ENCODE results near the gene ADK.
"Not testable (repeated sequence)": the region's sequence is repeated elsewhere in the genome, so short reads cannot be mapped to it uniquely, and the experiment has no call there.

The ADK gene

DNA sequence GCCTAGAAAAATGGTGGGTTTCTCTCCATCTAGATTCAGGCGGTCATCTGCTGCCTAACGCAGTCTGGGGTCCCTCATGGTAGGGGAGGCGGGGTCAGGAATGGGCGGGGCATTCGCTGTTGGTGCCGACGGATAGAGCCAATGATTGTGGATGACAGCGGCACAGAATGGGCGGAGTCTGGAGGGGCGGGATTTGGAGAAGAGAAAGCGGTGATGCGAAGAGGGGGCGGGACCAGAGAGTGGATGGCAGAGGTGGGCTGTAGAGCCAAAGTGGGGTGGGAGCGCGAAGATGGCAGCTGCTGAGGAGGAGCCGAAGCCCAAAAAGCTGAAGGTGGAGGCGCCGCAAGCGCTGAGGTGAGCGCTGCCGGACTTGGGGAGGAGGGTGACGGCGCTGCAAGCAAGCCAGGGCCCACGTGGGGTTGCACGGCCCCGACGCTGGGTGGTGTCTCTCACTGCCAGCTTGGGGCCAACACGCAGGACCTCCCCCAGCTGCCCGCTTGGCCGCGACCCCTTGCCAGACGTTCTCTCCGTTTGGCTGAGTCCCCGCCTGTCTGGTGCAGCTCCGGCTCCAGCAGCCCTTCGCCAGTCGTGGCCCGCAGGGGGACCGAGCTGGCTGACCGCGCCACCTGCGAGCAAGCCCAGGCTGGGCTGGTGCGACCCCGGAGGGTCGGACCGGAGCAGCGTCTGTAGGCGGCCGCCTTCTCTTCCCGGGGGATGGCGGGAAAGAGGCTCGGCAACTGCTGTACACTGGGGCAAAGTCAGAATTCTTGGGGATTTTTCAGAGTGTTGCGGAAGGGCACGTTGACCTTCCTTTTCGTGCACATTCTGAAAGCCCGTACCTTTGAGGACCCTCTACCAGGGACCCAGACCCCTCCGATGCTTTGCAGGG lies at the start of gene ADK:
TSS of gene ADK (plus strand) at position 232 of the 889 bp plus-strand sequence. CDS start at position 290, 58 bp downstream.
- peak; percentile 100 for DNase-seq

DNA sequence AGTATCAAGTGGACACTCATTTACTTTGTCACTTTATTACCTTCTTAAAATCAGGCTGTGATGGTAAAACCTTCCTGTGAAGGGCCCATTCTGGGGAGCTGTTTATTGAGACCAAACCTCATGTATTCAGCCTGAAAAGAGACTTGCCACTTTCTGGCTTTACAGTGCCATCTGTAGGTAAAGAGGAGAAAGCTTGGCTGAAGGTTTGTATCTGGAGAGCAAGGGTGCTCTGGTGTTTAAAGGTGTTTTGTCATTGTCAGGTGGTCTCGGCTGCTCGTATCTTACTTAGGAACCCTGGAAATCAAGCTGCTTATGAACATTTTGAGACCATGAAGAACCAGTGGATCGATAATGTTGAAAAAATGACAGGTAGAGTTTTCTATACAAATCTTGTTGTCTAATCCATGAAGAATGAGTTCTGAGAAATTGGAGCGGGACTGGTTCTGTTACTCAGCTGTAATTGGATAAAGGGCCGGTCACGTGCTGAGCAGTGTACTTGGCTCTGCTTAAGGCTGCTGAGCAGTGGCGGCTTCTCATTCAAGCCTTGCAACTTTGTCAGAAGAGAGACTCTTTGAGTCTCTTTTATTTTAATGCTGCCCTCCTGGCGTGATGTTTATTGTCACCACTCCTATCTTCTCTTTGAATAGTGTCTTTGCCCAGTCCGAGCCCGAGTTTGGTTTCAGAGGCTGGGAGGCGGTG lies 47.3 kb upstream of the ADK start:
- DNase-seq, result no peak

DNA sequence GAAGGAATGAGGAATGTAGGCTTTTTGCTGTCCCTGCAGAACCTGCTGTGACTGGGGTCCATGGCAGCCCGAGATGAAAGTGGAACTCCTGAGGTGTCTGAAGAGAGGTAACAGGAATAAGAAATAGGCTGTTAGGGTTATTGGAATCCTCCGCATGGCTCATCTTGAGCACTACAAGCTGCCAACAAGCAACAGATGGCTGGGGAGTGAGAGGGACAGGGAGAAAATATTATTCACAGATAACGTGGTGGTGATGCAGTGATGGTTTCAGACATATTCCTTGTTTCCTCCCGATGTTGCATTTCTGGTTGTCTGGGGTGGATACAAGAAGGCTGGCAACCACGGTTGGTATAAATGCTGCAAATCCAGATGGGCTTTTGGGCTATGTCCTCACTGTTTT lies 46.5 kb upstream of the ADK start:
- DNase-seq, result no peak

DNA sequence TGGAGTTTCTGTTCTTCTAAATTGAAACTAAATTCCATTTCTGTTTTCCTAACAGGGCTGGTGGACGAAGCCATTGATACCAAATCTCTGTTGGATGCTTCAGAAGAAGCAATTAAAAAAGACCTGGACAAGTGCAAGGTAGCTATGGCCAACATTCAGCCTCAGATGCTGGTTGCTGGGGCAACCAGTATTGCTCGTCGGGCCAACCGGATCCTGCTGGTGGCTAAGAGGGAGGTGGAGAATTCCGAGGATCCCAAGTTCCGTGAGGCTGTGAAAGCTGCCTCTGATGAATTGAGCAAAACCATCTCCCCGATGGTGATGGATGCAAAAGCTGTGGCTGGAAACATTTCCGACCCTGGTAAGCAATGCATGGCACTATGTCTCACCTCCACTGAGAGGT lies 46.0 kb upstream of the ADK start:
- no peak for DNase-seq

DNA sequence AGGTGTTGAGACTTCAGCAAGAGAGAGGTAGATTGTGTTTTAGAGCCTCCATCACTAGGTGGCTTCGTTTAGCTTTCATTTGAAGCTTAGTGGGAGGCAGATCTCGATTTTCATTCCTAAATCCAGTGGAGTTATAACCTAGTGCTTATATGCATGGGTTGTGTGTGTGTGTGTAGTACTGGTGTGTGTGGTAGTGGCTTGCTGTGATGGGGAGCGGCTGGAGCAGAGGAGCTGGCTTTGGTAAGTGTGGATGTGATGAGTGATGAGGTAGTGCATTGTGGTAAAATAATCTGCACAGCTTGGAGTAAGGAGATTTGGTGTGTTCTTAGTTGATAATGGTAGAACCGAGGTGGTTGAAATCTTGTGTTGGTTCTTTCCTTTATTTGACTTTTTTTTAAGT lies 43.6 kb upstream of the ADK start:
- no peak for DNase-seq

DNA sequence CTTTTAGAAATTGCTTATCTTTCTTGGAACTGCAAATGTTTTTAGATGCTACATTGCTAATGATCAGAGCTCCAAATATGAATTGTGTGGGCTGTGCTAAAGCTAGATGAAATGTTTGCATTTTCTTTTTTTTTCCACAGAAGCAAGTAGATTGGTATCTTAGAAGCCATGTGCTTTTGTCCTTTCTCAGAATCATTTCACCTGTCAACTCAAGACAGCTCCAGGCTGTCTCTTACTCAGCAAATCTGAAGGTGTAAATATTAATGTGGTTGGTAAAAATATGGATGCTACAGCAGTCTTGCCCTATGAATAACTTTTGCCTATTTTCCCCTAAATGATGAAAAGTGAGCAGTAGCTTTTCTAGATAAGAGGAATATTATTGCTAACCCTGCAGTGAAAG lies 41.6 kb upstream of the ADK start:
- no peak for DNase-seq

DNA sequence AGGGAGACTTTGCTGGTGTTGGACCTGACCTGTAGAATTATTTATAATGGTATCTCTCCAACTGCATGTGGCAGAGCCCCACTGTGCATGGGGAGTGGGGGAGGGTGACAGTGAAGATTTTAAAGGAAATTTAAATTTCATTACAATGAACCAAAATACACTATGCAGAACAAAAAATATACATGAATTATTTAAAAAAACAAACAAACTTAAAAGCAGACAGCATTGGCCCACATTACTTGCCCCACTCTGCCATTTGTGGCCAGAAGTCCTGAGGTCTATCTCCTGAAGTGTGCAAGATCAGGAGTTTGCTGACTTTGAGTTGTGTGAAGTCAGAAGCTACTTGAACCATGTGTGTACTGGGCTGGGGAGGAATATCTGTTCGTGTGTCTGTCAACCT lies 40.9 kb upstream of the ADK start:
- no peak for DNase-seq

DNA sequence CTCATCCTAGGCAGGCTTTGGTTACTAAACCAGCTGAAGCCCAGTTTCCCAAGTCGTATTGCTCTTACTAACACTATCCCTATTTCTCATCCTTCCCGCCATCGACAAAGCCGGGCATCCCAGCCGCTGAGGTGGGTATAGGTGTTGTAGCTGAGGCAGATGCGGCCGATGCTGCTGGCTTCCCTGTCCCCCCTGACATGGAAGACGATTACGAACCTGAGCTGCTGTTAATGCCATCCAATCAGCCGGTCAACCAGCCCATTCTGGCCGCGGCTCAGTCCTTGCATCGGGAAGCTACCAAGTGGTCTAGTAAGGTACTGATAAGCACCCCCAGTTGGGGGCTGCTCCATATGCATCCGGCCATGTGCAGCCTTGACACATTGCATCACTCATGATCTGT lies 39.2 kb upstream of the ADK start:
- no peak for DNase-seq

DNA sequence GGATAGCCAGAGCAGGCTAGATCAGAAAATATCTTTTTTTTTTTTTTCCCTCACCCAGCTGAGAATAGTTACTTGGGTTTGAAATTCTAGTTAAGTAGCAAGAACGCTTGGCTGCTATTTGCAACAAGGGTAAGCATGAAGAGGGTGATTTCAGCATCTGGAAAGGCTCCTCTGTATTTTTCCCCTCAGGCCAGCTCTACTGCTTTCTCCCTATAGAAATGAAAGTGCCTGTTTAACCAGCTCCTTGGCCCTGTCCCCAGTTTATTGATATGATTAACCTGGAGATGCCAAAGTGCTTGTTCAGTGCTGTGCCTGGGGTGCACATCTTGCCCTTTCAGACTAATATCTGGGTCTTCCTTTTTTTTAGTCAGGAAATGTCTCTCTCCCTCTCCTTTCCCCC lies 37.5 kb upstream of the ADK start:
- DNase-seq, result no peak

DNA sequence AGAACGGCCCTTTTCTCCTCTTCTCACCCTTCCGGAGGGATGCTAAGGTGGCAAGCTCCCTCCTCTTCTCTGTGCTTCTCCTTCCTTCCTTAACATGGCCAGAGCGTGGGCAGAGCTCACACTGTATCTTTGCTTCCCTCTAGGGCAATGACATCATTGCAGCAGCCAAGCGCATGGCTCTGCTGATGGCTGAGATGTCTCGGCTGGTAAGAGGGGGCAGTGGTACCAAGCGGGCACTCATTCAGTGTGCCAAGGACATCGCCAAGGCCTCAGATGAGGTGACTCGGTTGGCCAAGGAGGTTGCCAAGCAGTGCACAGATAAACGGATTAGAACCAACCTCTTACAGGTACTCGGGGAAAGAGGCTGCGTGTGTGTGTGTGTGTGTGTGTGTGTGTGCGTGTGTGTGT lies 37.0 kb upstream of the ADK start:
- no peak for DNase-seq

DNA sequence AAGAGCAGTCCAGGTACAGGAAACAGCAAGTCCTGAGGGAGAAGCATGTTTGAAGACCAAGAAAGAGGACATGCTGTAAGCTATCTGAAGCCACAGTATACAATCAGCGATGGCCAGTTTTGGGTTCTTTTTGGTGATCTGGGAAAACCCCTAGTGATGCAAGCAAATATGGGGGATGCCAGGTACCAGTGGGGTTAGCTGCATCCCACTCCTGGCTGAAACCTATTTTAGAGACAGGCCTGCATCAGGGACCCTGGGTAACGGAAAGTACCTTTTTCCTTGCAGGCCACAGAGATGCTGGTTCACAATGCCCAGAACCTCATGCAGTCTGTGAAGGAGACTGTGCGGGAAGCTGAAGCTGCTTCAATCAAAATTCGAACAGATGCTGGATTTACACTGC lies 33.3 kb upstream of the ADK start:
- no peak for DNase-seq

DNA sequence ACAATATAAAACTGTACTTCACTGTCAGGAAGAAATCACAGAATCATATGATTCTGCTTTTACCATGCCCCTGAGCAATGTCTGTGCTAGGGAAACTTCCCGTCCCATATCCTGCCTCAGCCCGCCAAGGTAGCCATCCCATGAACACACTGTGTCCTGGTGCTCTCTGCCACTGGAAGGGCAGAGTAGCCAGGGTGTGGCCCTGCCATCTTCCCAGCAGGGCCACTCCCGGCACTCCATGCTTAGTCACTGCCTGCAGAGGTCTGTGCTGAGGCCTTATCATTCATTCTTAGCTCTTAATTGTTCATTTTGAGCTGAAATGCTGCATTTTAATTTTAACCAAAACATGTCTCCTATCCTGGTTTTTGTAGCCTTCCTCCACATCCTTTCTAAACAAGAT lies 32.2 kb upstream of the ADK start:
- no peak for DNase-seq

DNA sequence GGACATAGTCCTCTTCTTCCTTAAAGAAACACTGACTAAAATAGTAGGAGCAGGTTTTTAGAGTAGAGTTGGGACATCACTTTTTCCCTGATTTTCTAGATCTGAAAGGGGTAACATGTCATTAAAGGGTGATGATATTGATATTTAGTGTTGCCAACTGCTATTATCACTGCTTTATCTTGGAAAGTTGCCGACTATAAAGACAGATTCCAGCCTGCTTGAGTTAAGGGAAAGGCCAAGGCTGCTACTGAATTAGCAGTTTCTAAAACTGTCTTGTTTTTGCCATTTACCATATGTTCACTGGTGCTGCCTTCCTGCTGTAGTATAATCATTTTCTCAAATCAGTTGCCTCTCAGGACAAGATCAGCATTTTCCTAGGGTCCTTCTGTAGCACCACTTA lies 30.1 kb upstream of the ADK start:
- DNase-seq, result no peak

DNA sequence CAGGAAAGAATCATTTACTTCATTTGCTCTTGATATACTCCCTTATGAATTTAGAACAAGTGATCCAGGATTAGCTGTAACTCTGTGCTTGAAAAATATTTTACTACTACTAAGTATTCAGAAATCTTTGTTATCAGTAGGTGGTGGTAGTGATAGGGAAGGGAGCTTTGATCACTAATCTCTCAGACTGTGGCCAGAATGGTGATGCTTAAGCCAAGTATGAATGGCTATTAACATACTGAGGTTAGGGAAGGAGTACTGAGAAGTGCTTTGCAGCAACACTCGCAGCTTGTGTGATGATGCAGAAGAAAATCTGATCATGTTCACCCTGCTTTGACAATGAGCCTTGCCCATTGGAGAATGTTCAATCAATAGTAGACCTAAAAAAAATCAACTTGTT lies 29.7 kb upstream of the ADK start:
- DNase-seq, result no peak

DNA sequence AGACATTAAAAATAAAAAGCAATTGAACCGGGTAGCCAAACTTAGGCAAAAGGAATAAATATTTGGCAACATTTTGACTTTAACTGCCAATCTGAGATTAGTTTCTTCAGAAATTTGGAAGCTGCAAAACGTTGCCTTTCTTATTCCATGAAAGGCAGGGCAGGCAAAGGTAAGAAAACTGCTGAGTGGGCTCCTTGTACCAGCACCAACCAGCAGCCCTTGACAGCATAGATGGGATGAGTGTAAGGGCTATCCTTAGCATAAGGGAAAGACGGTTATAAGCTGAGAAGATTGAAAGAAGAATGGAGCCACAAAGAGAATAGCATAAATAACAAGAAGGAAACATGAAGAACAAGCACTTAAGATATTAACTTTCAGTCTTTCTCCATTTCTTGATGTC lies 29.0 kb upstream of the ADK start:
- DNase-seq, result no peak

DNA sequence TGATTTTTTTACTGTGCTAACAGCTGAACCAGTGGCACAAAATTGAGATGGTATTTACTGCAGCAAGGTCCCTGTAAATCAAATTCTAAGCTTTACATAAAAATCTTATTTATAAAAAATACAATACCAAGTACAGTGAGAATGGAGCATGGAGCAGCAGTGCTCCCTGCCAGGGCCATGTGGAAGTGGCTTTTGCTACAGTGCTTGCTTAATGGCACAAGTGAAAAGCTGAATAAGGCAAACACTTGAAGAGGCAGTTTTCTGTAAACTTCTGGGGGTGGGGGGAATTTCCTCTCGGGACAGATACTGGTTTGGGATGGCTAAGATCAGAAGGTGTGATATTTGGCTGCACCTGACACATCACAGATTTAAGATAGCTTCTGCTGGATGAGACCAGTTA lies 27.9 kb upstream of the ADK start:
- no peak for DNase-seq

DNA sequence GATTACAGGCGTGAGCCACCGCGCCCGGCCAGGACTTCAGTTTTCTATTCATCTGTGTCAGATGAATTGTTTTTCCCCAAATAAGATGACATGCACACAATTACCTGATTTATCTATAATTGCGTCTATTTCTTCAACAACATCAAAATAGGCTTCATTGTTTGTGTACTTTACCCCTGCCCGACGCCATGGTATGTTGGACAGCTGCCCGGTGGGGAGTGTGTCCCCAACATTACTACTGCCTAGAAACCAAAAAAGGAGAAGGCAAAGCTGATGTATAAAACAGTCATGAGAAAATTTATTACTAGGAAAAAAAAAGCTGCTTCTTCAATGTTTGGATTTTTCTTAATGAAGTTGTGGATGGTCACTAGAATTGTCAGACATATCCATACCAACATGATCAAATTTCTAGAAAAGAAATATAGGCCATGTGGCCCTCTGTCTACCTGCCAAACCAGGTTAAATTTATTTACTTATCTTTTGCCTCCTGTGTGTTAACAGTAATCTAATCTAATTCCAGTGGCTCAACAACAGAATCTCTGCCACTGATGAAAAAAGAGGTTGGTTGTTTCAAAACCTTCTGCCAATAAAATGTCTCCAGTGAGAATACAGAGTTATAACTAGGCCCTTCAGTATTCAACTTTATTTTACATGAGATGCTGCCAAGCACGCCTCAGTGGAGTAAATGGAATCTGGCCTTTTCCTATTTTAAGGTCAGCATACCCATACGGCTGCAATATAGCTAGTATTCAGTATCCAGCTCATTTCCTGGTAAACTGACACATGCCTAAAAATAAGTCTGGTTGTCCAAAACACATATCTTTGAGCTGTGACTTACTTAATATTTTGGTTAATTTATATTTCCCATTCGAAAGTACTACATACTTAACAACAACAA lies 16.8 kb upstream of the ADK start:
- no peak for DNase-seq

DNA sequence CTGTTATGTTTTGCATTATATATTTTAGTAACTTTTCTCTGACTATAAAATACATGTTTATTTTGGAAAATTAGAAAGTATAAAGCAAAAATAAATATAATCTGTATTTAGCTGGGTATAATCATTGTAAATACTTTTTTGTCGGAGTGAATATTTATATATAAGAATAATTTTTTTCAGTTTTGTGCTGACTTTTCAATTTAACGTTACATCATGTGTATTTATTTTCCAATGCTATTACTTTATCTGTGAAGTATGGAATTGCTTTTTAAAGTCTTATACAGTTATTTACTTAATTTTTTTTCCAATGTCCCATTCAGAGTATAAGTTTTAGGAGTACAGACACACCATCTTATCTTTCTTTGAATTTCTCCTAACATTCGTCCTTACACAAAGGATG lies 15.6 kb upstream of the ADK start:
- no peak for DNase-seq

DNA sequence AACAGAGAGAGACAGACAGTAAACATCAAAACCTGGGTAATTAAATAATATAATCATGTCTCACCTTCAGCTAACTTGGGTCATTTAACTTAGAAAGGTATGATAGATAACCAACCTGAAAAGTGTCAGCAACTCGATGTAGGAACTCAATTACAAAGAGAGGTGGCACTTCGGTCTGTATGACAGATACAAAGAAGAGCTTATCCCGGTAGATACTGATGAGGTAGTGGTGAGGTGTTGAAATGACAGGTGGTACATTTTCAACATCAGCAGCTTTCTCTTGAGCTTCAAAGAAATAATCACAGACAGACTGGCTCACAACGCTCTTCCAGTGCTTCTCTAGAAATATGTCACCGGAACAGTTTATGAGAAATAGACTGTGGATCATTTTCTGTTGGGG lies 13.0 kb upstream of the ADK start:
- no peak for DNase-seq

DNA sequence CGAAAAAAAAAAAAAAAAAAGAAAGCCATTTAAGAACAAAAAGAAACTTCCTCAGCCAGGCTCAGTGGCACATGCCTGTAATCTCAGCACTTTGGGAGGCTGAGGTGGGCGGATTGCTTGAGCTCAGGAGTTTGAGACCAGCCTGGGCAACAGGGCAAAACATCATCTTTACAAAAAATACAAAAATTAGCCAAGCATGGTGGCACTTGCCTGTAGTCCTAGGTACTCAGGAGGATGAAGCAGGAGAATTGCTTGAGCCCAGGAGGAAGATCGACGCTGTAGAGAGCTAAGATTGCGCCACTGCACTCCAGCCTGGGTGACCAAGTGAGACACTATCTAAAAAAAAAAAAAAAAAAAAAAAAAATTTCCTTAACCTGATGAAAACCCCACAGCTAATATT lies 12.4 kb upstream of the ADK start:
- not testable (repeated sequence) for DNase-seq

DNA sequence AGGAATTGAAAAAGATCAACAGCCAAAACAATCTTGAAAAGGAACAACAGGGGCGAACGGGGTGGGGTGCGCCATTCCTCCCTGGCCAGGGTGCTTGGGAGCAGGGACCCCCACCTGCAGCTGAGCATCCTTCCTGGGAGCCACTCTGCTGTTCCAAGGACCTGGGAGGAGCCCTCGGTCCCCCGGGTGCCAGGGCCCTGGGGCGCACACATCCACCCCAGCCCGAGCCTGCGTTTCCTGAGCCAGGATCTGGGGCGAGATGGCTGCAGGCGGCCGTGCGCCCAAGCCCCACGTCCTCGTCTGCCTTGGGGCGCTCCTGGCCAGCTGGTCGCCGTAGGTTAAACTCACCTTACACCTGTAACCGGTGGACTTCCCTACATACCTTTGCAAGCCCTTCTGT lies 11.0 kb upstream of the ADK start:
- DNase-seq, result no peak

DNA sequence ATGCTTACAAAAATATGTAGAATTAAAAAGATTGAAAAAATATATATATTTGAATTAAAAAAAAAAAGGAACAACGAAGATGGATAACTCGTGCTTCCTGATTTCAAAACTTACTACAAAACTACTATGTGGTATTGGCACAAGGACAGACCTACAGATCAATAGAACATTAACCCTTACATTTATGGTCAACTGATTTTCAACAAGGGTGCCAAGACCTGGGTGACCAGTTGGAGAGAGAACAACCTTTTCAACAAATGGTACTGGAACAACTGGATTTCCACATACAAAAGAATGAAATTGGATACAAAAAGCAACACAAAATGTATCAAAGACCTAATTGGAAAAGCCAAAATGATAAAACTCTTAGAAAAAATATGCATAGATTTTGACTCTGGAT lies 10.5 kb upstream of the ADK start:
- no peak for DNase-seq

DNA sequence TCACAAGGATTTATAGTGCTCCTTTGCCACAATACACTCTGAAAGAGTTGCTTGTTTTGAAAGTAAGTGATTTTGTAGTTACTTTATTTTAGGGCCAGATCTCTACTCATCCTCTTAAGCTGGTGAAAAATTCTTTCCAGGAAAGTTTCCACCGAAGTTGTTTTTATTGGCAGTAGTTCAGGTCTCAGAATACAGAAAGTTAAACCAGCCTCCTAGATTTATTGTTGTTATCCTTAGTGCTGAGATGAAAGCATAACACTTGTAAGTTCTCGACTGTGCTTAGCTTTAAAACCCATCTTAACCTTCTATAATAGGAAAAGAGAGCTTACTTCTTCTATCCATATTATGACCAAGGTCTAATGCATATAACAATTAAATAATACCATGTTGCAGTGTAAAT lies 5.9 kb upstream of the ADK start:
- DNase-seq, result no peak

DNA sequence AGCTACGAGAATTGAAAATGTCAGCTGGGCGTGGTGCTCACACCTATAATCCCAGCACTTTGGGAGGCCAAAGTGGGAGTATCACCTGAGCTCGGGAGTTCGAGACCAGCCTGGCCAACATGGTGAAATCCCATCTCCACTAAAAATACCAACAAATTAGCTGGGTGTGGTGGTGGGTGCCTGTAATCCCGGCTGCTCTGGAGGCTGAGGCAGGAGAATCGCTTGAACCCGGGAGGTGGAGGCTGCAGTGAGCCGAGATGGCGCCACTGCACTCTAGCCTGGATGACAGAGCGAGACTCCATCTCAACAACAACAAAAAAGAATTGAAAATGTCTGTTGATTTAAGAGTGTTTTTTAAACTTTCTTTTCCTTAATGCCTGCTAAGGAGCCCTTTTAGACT lies 4.0 kb upstream of the ADK start:
- DNase-seq, result not testable (repeated sequence)
